Erythroblast (primary cell): Measurements from ENCODE around the gene TAF3.

ENCODE experiments used
- GATA1 ChIP-seq: IDR thresholded peaks from 2 replicates; pipeline ENCODE4 v1.6.1; 2011; ENCODE audit warnings: low read depth, mild to moderate bottlenecking, control low read depth, low read length, moderate library complexity
- POLR2A ChIP-seq: IDR thresholded peaks from 2 replicates; pipeline ENCODE4 v1.6.1; 2011; ENCODE audit warnings: mild to moderate bottlenecking, low read length

DNA sequence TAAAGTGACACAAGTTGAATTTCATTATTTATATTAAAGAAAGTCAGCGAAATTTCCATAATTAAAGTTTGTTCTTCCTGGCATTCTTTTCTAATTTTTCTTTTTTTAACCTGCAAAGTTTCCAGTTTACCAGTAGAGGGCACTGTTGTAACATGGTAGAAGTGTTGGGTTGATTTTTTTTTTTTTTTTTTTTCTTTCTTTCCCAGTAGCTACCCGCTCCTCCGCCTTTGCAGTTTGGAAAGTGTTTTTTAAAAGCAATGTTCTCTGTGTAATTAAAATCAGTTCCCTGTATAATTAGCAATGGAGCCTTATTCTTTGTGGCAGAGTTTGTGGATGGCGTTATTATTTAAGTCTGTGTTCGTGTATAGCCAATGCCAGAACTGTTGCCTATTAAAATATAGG, 53.7 kb downstream of the TAF3 start:
- TF ChIP-seq POLR2A = no peak
- TF ChIP-seq GATA1 = no peak
